ENCODE measurements around the gene MTUS2.
"Not testable (repeated sequence)": the region's sequence is repeated elsewhere in the genome, so short reads cannot be mapped to it uniquely, and the experiment has no call there.

MTUS2 gene

GRCh38 chr13:29210676-29211075 lies 390.5 kb downstream of the MTUS2 start:
- no peak for DNase-seq (ENCODE audit: extremely low read depth in 1 of 2, low read depth in 1 of 2)

DNA sequence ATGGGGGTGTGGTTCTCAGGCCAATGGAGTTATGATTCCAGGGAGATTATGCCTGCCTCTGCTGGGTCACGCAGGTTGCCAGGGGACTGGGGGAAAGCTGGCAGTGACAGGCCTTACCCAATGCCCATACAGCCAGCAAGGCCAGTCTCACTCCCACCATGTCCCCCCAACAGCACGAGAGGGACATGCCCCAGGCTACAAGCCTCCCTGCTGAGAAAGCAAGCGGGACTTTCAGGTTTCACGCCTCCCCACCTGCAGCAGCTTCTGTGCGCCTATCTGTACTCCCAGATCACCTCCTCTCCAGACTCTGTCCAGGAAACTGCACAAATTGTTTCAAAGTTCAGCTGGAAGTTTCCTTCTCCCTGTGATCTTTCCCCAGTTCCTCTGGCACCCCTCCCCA lies 391.0 kb downstream of the MTUS2 start:
- DNase-seq (ENCODE audit: extremely low read depth in 1 of 2, low read depth in 1 of 2), result not testable (repeated sequence)

- DNase-seq (ENCODE audit: extremely low read depth in 1 of 2, low read depth in 1 of 2), result no peak
Observed at GRCh38 chr13:29222458-29222857, 402.3 kb downstream of the MTUS2 start.

DNA sequence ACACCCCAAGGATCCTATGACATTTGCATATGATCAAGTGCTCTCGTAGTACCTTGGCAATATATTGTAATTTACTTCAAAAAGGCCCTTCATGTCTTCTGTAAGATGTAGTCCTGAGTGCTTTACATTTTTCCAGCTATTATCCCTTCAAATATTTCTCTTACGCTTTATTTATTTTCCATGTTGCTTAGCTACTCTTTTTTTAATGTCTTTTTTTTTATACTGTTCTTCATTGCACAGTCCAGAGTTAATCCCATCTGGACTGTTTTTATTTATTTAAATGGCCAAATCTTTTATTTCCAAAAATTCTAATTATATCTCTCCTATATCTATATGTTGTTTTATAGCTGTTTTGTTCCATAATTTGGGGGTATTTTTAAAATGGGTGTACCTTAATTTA lies 404.1 kb downstream of the MTUS2 start:
- no peak for DNase-seq (ENCODE audit: extremely low read depth in 1 of 2, low read depth in 1 of 2)

DNA sequence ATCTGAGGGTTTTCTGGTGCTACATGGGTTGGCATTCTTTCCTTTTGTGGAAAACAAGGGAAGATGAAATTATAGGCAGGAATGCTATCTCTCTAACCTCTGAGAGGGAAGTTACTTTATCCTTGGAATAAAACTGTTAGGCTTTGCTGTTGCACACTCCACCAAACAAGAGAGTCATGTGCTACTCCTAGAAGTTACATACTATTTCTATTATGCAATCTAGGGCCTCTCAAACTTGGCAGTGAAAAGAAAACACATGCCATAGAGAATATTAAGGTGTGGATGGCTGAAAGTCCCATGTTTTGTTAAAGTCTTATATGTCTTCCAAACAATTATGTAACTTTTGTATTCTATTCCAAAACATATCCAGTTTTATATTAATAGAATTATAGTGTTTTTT lies 407.4 kb downstream of the MTUS2 start:
- DNase-seq (ENCODE audit: extremely low read depth in 1 of 2, low read depth in 1 of 2), result no peak

DNA sequence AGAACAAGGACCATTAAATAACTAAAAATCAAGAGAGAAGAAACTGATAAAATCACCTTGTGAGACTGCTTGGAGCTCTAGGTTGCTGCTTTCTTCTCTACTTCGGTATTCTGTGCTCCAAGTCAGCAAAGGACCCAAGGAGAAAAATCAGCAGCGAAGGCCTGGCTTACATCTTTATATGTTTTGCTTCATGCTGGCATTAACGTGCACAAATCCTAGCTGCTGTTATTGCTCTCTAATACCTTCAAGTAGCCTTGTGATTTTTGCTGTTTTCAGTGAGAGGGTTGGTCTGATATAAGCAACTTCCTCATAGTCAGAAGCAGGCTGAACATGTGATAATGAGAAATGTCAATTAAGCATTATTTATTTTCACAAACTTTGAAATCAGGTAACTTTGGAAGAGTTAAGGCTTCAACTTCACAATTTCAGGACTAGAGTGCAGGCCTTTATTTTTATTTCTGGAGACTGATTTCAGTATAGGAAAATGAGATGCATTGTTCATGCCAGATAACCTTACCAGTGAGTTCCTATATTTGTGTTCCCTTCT lies 410.2 kb downstream of the MTUS2 start:
- no peak for DNase-seq (ENCODE audit: extremely low read depth in 1 of 2, low read depth in 1 of 2)

- no peak for DNase-seq (ENCODE audit: extremely low read depth in 1 of 2, low read depth in 1 of 2)
Observed at GRCh38 chr13:29239653-29240525, 419.8 kb downstream of the MTUS2 start.

- no peak for DNase-seq (ENCODE audit: extremely low read depth in 1 of 2, low read depth in 1 of 2)
Observed at GRCh38 chr13:29254626-29255370, 434.7 kb downstream of the MTUS2 start.

DNA sequence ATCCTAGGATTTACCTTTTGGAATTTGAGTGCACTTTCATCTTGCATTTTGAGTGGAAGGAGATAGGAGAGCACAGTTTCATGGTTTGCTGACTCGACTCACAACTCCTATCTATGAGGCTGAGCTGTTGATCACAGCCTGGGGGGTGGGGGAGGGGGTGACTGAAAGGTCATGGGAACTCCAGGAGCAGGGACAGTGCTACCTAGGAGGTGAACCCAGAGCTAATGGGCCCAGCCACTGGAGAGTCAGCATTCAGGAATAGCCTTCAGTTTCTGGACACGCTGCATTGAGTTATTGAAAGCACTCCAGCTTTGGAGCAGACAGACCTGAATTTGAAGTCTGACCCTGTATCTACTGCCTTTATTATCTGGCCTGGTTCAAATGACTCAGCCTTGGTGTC lies 435.4 kb downstream of the MTUS2 start:
- DNase-seq (ENCODE audit: extremely low read depth in 1 of 2, low read depth in 1 of 2), result no peak

DNA sequence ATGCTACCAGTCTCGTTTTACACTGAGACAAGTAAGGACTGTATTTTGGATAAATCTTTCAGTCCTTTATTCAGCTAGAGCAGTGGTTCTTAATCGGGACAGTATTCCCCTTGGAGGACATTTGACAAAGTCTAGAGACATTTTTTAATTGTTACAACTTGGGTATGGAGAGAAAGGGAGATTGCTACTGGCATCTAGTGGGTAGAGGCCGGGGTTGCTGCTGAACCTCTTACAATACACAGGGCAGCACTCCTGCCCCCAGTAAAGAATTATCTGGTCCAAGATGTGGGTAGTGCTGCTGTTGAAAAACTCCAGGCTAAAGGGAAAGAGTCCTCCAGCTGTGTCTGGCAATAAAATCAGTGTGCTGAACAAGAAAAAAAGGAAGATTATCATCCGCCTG lies 440.5 kb downstream of the MTUS2 start:
- no peak for DNase-seq (ENCODE audit: extremely low read depth in 1 of 2, low read depth in 1 of 2)

GRCh38 chr13:29266261-29266660 lies 446.1 kb downstream of the MTUS2 start:
- no peak for DNase-seq (ENCODE audit: extremely low read depth in 1 of 2, low read depth in 1 of 2)

DNA sequence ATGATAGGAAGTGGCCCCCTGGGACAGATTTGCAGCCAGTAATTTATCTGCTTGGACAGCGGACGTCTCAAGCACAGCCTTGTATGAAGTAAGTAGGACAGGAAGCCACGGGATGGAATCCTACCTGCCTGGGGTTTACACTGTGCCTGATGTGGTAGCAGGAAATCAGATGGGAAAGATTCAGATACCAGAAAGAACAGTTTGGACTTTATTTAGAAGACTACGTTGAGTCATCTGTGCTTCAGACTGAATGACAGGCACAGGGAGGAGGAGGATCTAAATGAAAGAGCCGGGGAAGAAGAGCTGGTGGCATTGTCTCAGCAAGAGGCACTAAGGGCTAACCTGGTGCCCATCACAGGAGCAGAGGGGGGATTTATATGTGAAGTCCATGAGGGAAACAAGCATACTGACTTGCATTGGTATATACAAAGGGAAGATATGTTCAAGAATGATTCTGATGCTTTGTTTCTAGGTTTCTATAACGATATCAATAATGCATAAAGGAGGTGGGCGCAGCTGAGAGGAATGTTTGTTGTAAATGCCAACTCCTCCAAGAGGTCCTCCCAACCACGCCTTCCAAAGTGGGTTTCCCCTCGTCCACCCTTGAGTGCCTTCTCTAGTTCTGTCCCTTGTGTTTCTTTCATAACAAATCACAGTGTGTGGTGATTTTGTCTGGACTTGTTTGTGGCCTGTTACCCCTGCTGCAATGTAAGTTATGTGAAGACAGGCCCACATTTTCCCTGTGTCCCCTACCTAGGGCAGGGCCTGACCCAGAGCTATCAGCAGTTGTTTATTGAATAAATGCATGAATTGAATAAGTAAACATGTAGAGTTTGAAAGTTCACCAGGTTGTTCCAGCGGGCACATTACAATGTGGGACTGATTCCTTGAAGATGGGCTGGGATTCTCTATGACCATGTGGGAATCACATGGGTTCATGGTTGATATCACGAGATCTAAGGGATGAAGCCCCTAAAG lies 446.9 kb downstream of the MTUS2 start:
- no peak for DNase-seq (ENCODE audit: extremely low read depth in 1 of 2, low read depth in 1 of 2)

- DNase-seq (ENCODE audit: extremely low read depth in 1 of 2, low read depth in 1 of 2), result no peak
Observed at GRCh38 chr13:29270271-29270985, 450.3 kb downstream of the MTUS2 start.

DNA sequence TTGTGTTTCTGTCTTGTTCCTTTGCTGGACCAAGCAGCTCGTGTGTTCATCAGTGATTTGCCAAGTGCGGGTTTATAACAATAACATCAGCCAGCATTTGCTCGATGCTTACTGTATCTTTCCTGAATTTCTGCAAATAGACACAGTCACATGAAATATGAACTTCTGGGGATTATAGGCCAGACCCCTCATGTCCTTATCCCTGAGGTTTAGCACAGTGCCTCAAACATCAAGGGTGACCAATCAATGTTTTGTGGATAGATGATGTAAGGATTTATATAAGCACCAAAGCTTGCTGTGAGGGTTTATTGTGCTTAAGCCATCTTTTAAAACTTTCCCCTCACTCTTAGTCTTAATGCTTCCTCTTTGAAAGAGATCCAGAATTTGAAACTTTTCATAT lies 451.5 kb downstream of the MTUS2 start:
- no peak for DNase-seq (ENCODE audit: extremely low read depth in 1 of 2, low read depth in 1 of 2)

DNA sequence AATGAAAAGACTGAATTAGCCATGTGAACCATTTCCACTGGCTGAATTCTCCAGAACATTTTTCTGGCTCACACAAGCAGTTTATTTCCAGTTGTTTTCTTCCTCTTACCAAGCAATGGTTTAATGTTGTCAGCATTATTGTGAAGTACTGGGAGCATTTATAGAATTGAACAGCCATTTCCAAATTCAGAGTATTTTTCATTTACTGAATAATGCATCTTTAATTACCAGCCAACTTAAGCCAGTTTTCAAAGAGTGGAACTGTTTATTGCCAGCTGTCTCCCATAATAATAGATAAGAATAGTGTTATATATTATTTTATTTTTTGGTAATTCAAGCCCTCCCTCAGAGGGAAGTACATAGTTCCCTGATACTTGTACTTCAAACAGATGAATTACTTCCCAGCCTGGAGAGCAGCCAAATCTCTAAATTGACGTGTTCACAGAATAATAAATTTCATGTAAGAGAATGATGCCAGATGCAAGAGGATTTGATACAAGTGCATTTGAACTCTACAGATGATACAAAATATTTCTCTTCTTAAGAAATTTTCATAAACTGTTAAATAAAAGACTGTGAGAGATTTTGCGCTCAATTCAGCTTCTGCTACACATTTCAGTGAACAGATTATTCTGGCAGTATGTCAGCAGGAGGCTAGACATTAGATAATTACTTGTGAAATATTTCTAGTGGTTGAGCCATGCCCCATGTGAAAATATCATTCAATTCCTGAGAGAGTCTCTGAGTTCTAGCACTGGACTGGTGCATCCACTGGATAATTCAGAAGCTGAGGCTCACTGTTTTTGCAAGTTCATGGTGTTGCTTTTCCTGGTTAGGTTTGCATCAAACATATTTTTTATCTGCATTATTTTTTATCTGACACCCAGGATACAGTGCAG lies 459.5 kb downstream of the MTUS2 start:
- DNase-seq (ENCODE audit: extremely low read depth in 1 of 2, low read depth in 1 of 2), result no peak

DNA sequence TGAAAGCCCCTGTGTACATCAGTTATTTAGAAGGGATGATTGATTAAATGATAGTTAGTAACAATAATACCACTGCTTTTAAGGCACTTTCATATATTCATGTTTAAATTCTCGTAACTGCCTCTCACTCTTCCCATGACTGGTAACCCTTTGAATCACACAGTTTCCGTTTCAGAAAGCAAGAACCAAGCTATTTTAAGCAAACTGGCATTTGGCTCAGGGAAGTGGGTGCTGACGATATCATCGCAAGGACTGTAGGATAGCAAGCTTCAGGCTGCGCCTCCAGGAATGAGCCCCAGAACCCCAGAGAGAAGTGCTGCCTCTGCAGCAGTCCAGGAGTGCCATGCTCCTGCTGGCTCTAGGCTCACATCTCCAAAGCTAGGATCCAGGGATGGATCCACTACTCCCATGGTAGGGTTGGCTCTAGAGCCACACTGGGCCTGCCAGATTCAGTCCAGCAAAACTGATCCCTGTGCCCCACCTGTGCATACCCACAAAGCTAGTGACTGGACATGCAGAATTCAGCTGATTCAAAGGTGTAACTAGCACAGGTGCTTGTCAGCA lies 461.9 kb downstream of the MTUS2 start:
- DNase-seq (ENCODE audit: extremely low read depth in 1 of 2, low read depth in 1 of 2), result no peak

DNA sequence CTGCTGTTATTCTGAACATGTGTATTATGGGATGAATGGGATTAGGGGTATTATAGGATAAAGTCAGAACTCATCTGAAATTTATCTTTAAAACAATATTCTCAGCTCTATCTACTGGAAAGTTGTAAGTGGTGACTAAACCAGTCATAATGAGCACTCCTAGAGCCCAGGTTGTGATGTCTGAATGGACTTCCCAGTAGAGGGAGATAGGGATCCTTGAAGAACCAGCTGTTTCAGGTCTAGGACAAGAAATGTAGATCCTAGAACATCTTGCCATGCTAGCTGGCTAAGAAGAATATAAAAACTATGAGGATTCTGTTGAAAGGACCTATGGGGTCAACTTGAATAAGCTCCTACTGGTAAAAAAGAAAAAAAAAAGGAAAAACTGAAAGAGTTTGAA lies 464.6 kb downstream of the MTUS2 start:
- DNase-seq (ENCODE audit: extremely low read depth in 1 of 2, low read depth in 1 of 2), result no peak

GRCh38 chr13:29287237-29287636 lies 467.1 kb downstream of the MTUS2 start:
- DNase-seq (ENCODE audit: extremely low read depth in 1 of 2, low read depth in 1 of 2), result no peak

- no peak for DNase-seq (ENCODE audit: extremely low read depth in 1 of 2, low read depth in 1 of 2)
Observed at GRCh38 chr13:29292045-29292444, 471.9 kb downstream of the MTUS2 start.
